GM12892 (cell line): ENCODE measurements around the gene ABCC1.

Experiments
- POLR2A ChIP-seq: IDR thresholded peaks from 2 replicates; pipeline ENCODE4 v1.6.1; 2011; ENCODE audit warnings: low read depth, low read length, control low read depth
- POLR2AphosphoS5 ChIP-seq: IDR thresholded peaks from 2 replicates; pipeline ENCODE4 v1.6.1; 2011; ENCODE audit warnings: low read depth, low read length, control low read depth

GRCh38 chr16:15961060-15961511 lies 11.7 kb downstream of the ABCC1 start:
- TF ChIP-seq POLR2AphosphoS5 (no peak), POLR2A (no peak)
